GM12878 (cell line): ENCODE measurements around the gene STK11. TPM values are rescaled to one million over a fixed set of nuclear protein-coding genes. Genes with fewer than 3 reads are reported as not detected.

Experiments used
- BCLAF1 ChIP-seq: fragments of 450-650 bp; IDR thresholded peaks from 2 replicates; pipeline ENCODE4 v1.6.1; 2017; ENCODE audit warnings: antibody characterized with exemption, mild to moderate bottlenecking, moderate library complexity
- BRCA1 ChIP-seq: IDR thresholded peaks from 2 replicates; pipeline ENCODE4 v1.6.1; 2011; ENCODE audit warnings: low read depth, low read length, improper control_type of control experiment
- FOXM1 ChIP-seq: IDR thresholded peaks from 2 replicates; pipeline ENCODE4 v1.6.1; 2012; ENCODE audit warnings: low read depth, mild to moderate bottlenecking, inconsistent platforms, low read length, moderate library complexity
- IKZF2 ChIP-seq, 2 experiments: fragments of 450-650 bp; IDR thresholded peaks; 2 replicates each; pipeline ENCODE4 v1.6.1; 2017; ENCODE audit warnings: mild to moderate bottlenecking in 2 of 2, moderate library complexity in 2 of 2
- KLF5 ChIP-seq: fragments of 450-650 bp; IDR thresholded peaks from 2 replicates; pipeline ENCODE4 v1.6.1; 2014; ENCODE audit warnings: mild to moderate bottlenecking; ENCODE audit not compliant: partially characterized antibody
- NFXL1 ChIP-seq: fragments of 450-650 bp; IDR thresholded peaks from 2 replicates; pipeline ENCODE4 v1.6.1; 2017; ENCODE audit warnings: antibody characterized with exemption, mild to moderate bottlenecking, borderline replicate concordance
- NFYA ChIP-seq: IDR thresholded peaks from 2 replicates; pipeline ENCODE4 v1.6.1; 2011; ENCODE audit warnings: low read depth, mild to moderate bottlenecking, low read length, improper control_type of control experiment, borderline replicate concordance
- NR2F1 ChIP-seq: fragments of 450-650 bp; conservative IDR thresholded peaks from 2 replicates; pipeline ENCODE4 v1.6.1; 2017; ENCODE audit warnings: mild to moderate bottlenecking
- TARDBP ChIP-seq: IDR thresholded peaks from 2 replicates; pipeline ENCODE4 v1.6.1; 2016; ENCODE audit warnings: borderline replicate concordance
- ZBTB11 ChIP-seq: fragments of 450-650 bp; formaldehyde crosslinking; IDR thresholded peaks from 2 replicates; pipeline ENCODE4 v1.5.0; 2022; ENCODE audit warnings: mild to moderate bottlenecking, missing genetic modification characterization
- ZNF274 ChIP-seq: IDR thresholded peaks from one replicate; pipeline ENCODE4 v1.8.0; 2011; ENCODE audit not compliant: insufficient read length, insufficient read depth
- polyA plus RNA-seq, 11 experiments: library from polyadenylated mRNA; depleted of rRNA in 4 of 11; unstranded in 6 of 11; stranded (reverse) in 5 of 11; fragments of >200 nt; fragmentation: Nextera tagmentation in 4 of 11; fragmentation: Illumina TruSeq in 1 of 11; extraction: Ambion mirVana in 4 of 11; extraction: Trizol in 1 of 11; gene quantifications; 1 replicate in 1 of 11; 2 replicates in 10 of 11; pipeline versions ENCODE4 v1.2.1 to v1.2.3, GENCODE V29; 2011 to 2016; ENCODE audit warnings: inconsistent platforms in 2 of 11, missing spikeins in 2 of 11, low read depth in 1 of 11
- total RNA-seq, 4 experiments: library from RNA; depleted of rRNA in 3 of 4; stranded (reverse); fragments of >200 nt in 3 of 4; fragmentation: Illumina TruSeq in 1 of 4; extraction: Trizol in 1 of 4; gene quantifications; 2 replicates each; pipeline versions ENCODE4 v1.2.1 to v1.2.3, GENCODE V29; 2013 to 2021

Gene STK11
- total and polyA plus RNA-seq, 10 of the 15 experiments (the other 5 are each of a cell fraction or from before 2014, with no cell fraction given): 0.33 to 71.0 (median 23.8) TPM

GRCh38 chr19:1156830-1157615, 48.6 kb upstream of the STK11 start (continued):
- TF ChIP-seq ZBTB11 (CRISPR knock-in tag) (no peak), NFXL1 (no peak), BCLAF1 (no peak), BRCA1 (no peak), IKZF2 (IDR thresholded peaks at IDR 0.05) (no peak), FOXM1 (no peak), TARDBP (no peak), ZNF274 (no peak), NFYA (no peak), KLF5 (no peak), NR2F1 (no peak)
